ENCODE measurements around the gene ZNF219. TPM values are rescaled to one million over a fixed set of nuclear protein-coding genes. Genes with fewer than 3 reads are reported as not detected.
A peak's percentile ranks its signal among the peaks of the same experiment; 100 is the strongest.

Gene ZNF219
- total RNA-seq, 4 donors from 2014 or later = 68.4 to 135 (median 94.5) TPM

- peak; percentile 4 for DNase-seq
- intact Hi-C loops (cut with DNase I; ENCODE audit: low total_unique reads) = no loop called here
- TF ChIP-seq EP300 (IDR thresholded peaks at IDR 0.05; ENCODE audit: low read depth) = no peak
- TF ChIP-seq POLR2A (IDR thresholded peaks at IDR 0.05) = no peak
- TF ChIP-seq CTCF (IDR thresholded peaks at IDR 0.05) = no peak
- TF ChIP-seq POLR2AphosphoS5 (IDR thresholded peaks at IDR 0.05) = no peak
- in situ Hi-C loops (cut with MboI; ENCODE audit: low pct_ligation_motif_present in 1 of 4, low pct_unique_long_range_greater_than_20kb in 1 of 4, low sequenced_read_pairs in 3 of 4) = no loop called here
- Histone ChIP-seq H3K36me3 (no peaks in the 10 kb centered on the region), H3K27ac (peak overlapping the region in 2 of 4 donors; percentile 79 to 83), H3K4me1 (peaks cover 0 to 26% (median 15%) of the 10 kb centered on the region in 4 donors), H3K4me3 (no peak overlapping the region), H3K9me3 (no peaks in the 10 kb centered on the region), H3K27me3 (no peaks in the 10 kb centered on the region)
- 63 to 100% methylated on average over 1 to 3 of the region's 3 CpGs for WGBS, 2 donors (ENCODE audit: low coverage in 1 of 2)
Measured at GRCh38 chr14:21063479-21063878, 35.0 kb downstream of the ZNF219 start.

- Histone ChIP-seq H3K9me3 (no peaks in the 10 kb centered on the region), H3K36me3 (no peaks in the 10 kb centered on the region), H3K27ac (peak overlapping the region; percentile 75 to 83 (median 80)), H3K27me3 (no peaks in the 10 kb centered on the region), H3K4me1 (peaks cover 0 to 33% (median 15%) of the 10 kb centered on the region in 4 donors), H3K4me3 (no peak overlapping the region)
- in situ Hi-C loops (cut with MboI; ENCODE audit: low pct_ligation_motif_present in 1 of 4, low pct_unique_long_range_greater_than_20kb in 1 of 4, low sequenced_read_pairs in 3 of 4) (no loop called here), intact Hi-C loops (cut with DNase I; ENCODE audit: low total_unique reads) (no loop called here)
- no peak for DNase-seq
- no peak for TF ChIP-seq EP300 (IDR thresholded peaks at IDR 0.05; ENCODE audit: low read depth)
- TF ChIP-seq POLR2AphosphoS5 (IDR thresholded peaks at IDR 0.05) = no peak
- 40 to 41% methylated on average over 3 of the region's 3 CpGs for WGBS, 2 donors (ENCODE audit: low coverage in 1 of 2)
Measured at GRCh38 chr14:21061347-21061668, 37.1 kb downstream of the ZNF219 start.

- no peaks in the 10 kb centered on the region for H3K9me3 ChIP-seq
- no peaks in the 10 kb centered on the region for H3K36me3 ChIP-seq
- H3K27ac ChIP-seq = peak overlapping the region; percentile 75 to 83 (median 80)
- in situ Hi-C loops (cut with MboI; ENCODE audit: low pct_ligation_motif_present in 1 of 4, low pct_unique_long_range_greater_than_20kb in 1 of 4, low sequenced_read_pairs in 3 of 4) (no loop called here), intact Hi-C loops (cut with DNase I; ENCODE audit: low total_unique reads) (no loop called here)
- DNase-seq = peak; percentile 66
- 38 to 46% methylated on average over 12 to 13 of the region's 13 CpGs for WGBS, 2 donors (ENCODE audit: low coverage in 1 of 2)
- H3K27me3 ChIP-seq = no peaks in the 10 kb centered on the region
- H3K4me3 ChIP-seq = peak overlapping the region in 2 of 4 donors; percentile 8 to 10
- H3K4me1 ChIP-seq = peaks cover 0 to 38% (median 18%) of the 10 kb centered on the region in 4 donors
- peak in 2 of 3 donors; percentile 14 to 64 for TF ChIP-seq POLR2AphosphoS5 (IDR thresholded peaks at IDR 0.05)
- TF ChIP-seq POLR2A (IDR thresholded peaks at IDR 0.05) = peak; percentile 36
- TF ChIP-seq EP300 (IDR thresholded peaks at IDR 0.05; ENCODE audit: low read depth) = no peak
- TF ChIP-seq CTCF (IDR thresholded peaks at IDR 0.05) = no peak
Measured at GRCh38 chr14:21060614-21061346, 37.7 kb downstream of the ZNF219 start.

- in situ Hi-C loops (cut with MboI; ENCODE audit: low pct_ligation_motif_present in 1 of 4, low pct_unique_long_range_greater_than_20kb in 1 of 4, low sequenced_read_pairs in 3 of 4) (no loop called here), intact Hi-C loops (cut with DNase I; ENCODE audit: low total_unique reads) (no loop called here)
- Histone ChIP-seq H3K27me3 (no peaks in the 10 kb centered on the region), H3K27ac (peak overlapping the region; percentile 75 to 83 (median 80)), H3K36me3 (no peaks in the 10 kb centered on the region), H3K4me1 (peaks cover 0 to 46% (median 22%) of the 10 kb centered on the region in 4 donors), H3K4me3 (peak overlapping the region in 1 of 4 donors; percentile 8), H3K9me3 (no peaks in the 10 kb centered on the region)
- DNase-seq = no peak
- TF ChIP-seq EP300 (IDR thresholded peaks at IDR 0.05; ENCODE audit: low read depth) = no peak
- peak; percentile 36 for TF ChIP-seq POLR2A (IDR thresholded peaks at IDR 0.05)
- 32 to 36% methylated on average over 8 of the region's 8 CpGs for WGBS, 2 donors (ENCODE audit: low coverage in 1 of 2)
Measured at GRCh38 chr14:21059842-21060613, 38.4 kb downstream of the ZNF219 start.

GRCh38 chr14:21058903-21059302 lies 39.6 kb downstream of the ZNF219 start:
- Histone ChIP-seq H3K36me3 (no peaks in the 10 kb centered on the region), H3K27me3 (no peaks in the 10 kb centered on the region), H3K4me3 (no peak overlapping the region), H3K4me1 (peaks cover 0 to 54% (median 27%) of the 10 kb centered on the region in 4 donors), H3K9me3 (no peaks in the 10 kb centered on the region), H3K27ac (peak overlapping the region in 3 of 4 donors; percentile 75 to 83 (median 79))
- intact Hi-C loops (cut with DNase I; ENCODE audit: low total_unique reads) (no loop called here), in situ Hi-C loops (cut with MboI; ENCODE audit: low pct_ligation_motif_present in 1 of 4, low pct_unique_long_range_greater_than_20kb in 1 of 4, low sequenced_read_pairs in 3 of 4) (no loop called here)
- DNase-seq = no peak
- TF ChIP-seq POLR2A (IDR thresholded peaks at IDR 0.05) (no peak), CTCF (IDR thresholded peaks at IDR 0.05) (no peak), POLR2AphosphoS5 (IDR thresholded peaks at IDR 0.05) (no peak)
- 86% methylated on average over 5 of the region's 5 CpGs; no CpG with 5 or more reads in 1 of the 2 donors for WGBS, 2 donors (ENCODE audit: low coverage in 1 of 2)
